Esophagus squamous epithelium (tissue), 4 donors: ENCODE measurements around the gene FRK.

Experiments used
- CTCF ChIP-seq, 6 experiments: fragments of 450-650 bp in 4 of 6; fragments of 200-600 bp in 2 of 6; sonication (generic) in 2 of 6; IDR thresholded peaks; one replicate each; pipeline ENCODE4 v1.5.1; 2016 to 2019; ENCODE audit warnings: antibody characterized with exemption in 6 of 6, mild to moderate bottlenecking in 4 of 6, moderate library complexity in 4 of 6
- POLR2A ChIP-seq, 4 donors: fragments of 450-650 bp; IDR thresholded peaks; one replicate each; pipeline ENCODE4 v1.6.1; 2017; ENCODE audit warnings: antibody characterized with exemption in 4 of 4, mild to moderate bottlenecking in 4 of 4, moderate library complexity in 3 of 4

- TF ChIP-seq CTCF (IDR thresholded peaks at IDR 0.05) (no peak), POLR2A (IDR thresholded peaks at IDR 0.05) (no peak)
Measured at GRCh38 chr6:115890238-115890637, 170.5 kb downstream of the FRK start.
